ENCODE data around the gene COG5.

Gene COG5

DNA sequence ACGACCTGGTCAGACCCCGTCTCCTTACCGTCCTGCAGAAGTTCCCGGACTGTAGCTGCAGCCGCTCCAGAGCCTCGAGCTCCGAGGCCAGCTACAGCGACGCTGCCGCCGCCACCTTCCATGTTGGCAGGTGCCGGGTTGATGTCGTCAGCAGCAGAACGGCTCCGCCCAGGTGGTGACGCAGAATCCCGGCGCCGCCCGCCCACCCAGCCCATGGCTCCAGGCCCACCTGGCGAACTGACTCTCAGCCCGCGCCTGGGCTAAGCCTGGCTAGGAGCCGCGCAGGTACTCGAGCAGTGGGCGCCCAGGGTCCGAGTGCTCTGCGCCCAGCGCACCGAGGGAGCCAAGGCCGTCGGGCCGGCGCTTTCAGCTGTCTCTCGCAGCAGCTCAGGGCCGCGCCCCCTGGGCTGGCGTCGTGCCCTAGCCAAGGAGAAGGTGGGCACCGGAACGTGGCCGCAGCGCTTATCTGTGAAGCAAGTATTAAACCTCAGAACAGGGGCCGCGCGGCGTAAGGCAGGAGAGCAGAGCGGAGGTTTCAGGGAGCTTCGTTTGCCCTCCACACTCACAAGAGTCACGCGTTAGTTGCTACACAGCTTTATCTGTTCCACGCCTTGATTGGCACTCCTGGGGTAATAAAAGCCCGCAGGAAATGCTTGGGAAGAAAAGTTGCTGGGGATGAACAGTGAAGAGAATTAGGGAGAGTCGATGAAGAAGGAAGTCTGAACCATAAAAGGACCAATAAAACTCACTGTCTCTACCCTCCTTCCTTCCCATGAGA is at the start of gene COG5, which contains the start of gene DUS4L:
TSS of gene COG5 (minus strand) at position 146 of the 778 bp plus-strand sequence. CDS start at position 122, 24 bp downstream.
TSS of gene DUS4L (plus strand) at position 197 of the 778 bp plus-strand sequence. CDS start 3,100 bp downstream, outside the sequence.
- peak; percentile 62 to 79 for DNase-seq

- no peak for DNase-seq
Measured at GRCh38 chr7:107613439-107613838, 49.7 kb upstream of the COG5 start.

- no peak for DNase-seq
Measured at GRCh38 chr7:107610323-107610722, 46.6 kb upstream of the COG5 start.

DNA sequence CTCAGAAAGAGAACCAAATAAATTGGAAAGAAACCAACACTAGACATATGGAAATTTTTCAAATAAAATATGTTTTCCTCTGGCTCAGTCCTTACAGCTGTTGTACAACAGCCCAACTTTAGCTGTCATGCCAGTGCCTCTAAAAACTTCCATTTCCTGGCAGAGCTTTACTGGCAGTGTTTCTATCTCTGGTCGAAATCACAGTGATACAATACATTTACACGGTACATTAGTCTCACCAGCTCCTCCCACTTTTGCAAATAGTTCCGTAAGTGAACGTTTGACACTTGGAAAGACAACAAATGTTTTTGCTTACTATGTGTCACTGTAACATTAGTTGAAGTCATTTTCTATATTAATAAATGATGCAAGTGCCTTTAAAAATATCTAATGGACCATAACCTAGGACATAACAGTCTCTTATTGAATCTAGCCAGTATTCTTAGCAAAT is 46.1 kb upstream of the COG5 start:
- no peak for DNase-seq

DNA sequence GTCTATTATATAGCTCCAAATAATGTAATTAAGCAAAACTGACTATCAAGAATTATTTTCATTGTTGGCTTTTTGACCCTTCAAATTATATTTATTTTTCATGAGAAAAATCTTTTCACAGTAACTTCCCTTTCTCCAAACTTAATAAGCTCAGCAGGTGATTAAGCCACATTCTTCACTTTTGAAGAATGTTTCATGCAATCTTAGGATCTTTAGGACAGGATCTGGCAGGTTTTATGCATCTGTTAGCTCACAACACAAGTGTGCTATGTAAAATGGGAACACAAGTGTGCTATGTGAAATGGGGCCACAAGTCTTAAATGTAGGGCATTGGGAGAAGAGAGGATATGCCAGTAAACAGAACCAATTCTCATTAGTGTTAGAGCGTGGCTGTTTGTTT is 42.6 kb upstream of the COG5 start:
- no peak for DNase-seq

- no peak for DNase-seq
Measured at GRCh38 chr7:107605218-107605815, 41.6 kb upstream of the COG5 start.

DNA sequence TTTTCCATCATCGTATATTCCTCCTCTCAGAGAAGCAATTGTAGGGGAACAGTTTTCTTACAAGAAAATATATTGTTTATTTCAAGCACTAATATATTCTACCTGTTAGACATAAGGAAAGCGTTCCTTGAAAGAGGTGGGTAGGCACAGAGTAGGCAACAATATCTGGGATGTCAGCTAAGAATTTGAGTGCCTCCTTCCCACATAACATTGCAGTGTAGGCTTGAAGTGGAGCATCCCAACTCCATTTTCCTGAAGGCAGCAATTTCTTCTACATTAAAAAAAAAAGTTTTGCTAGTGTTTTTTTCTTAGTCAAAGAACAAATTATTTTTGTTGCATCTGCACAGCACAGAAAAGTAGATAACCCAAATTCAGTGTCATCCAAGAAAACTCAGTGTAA is 37.1 kb upstream of the COG5 start:
- DNase-seq = no peak

DNA sequence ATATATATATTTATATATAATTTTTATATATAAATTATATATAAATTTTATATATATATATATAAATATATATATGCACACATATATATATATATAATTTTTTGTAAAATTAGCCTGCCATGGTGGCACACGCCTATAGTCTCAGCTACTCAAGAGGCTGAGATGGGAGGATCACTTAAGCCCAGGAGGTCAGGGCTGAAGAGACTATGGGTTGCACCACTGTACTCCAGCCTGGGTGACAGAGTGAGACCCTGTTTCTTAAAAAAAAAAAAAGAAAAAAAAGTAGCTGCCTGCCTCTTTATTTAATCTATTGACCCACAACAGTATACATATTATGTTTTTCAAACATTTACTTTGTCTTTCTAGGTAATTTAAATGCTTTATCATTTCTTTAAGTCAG is 35.5 kb upstream of the COG5 start:
- DNase-seq = no peak

DNA sequence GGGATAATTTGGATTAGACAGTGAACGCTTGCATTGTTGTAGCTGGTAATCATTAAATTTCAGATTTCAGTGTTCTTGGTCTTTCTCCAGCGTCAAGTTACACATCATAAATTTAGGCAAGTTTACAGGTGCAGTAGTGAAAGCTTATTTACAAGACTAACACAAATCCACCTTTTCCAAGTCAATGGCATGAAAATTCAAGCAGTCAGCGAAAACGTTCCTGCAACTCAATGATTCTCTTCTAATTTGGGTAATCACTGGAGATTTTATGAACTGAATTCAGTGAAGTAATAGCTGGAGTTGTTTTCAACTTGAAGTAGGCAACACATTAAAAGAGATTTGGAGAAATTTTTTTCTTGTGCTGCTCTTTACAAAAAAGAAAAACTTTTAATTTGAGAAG is 34.2 kb upstream of the COG5 start:
- no peak for DNase-seq

GRCh38 chr7:107597582-107597916 is 33.8 kb upstream of the COG5 start:
- no peak for DNase-seq

GRCh38 chr7:107596881-107597581 is 33.3 kb upstream of the COG5 start:
- no peak for DNase-seq

DNA sequence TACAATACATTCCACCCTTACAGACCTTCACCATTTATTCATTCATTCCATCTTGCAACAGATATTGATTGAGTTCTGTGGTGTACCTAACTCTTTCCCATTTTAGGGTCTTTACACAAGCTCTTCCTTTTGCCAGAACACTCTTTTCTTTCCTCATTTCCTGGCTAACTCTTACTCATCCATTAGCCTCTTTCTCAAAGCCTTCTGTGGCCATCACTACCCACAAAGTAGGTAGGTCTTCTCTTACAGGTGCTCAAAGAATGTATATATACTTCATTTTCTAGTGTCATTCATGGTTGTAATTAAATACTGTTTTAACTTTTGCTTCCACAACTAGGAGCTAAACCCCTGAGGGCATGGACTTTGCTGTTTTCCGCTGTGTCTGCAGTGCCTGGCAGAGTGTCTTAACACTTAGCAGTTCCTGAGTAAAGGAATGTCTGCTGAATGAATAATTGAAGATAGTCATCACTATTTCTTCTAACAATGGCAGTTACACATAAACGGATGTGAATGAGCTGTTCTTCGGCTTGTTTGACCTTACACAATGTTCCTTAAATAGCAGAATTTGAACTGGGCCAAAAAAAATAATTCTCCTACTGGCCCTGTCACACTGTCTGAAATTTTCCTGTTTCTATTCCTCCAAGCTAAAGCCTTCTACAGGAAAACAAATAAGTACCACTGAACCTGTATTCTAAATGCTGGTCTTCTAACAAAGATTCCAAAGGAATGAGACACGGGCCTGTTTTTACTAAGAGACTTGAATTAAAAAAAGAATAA is 31.4 kb upstream of the COG5 start:
- no peak for DNase-seq

DNA sequence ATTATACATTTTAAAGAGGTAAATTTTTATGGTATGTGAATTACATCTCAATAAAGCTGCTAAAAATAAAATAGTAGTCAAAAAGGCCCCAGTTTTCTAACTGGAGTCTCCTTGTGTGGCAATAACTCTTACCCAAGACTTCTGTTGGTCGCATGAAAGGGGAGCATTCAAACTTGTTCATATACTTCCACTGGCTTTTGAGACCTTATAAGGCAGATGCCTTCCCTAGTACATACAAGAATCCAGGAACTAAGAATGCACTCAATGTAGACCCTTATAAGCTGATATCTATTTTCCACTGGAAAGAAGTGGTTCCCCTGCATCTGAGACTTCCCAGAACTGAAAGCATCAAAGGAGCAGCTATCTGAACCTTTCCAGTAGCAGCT is 29.3 kb upstream of the COG5 start:
- no peak for DNase-seq

DNA sequence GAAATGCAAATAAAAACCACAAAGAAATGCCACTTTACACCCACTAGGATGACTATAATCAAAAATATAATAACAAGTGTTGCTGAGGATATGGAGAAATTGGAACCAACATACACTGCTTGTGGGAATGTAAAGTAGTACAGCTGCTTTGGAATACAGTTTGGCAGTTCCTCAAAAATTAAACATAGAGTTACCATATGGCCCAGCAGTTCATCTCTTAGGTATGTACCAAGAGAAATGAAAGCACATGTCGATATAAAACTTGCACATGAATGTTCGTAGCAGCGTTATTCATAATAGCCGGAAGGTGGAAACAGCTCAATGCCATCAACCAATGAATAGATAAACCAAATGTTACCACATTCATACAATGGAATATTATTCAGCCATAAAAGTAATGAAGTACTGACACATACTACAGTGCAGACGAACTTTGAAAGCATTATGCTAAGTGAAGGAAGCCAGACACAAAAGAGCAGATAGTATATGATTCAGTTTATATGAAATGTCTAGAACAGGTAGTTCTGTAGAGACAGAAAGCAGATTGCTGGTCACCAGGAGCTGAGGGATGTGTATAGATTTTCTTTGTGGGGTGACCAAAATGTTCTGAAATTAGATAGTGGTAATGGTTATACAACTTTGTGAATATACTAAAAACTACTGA is 28.8 kb upstream of the COG5 start:
- no peak for DNase-seq

- DNase-seq = no peak
Measured at GRCh38 chr7:107591421-107591820, 27.7 kb upstream of the COG5 start.

- no peak for DNase-seq
Measured at GRCh38 chr7:107588529-107589130, 24.9 kb upstream of the COG5 start.

DNA sequence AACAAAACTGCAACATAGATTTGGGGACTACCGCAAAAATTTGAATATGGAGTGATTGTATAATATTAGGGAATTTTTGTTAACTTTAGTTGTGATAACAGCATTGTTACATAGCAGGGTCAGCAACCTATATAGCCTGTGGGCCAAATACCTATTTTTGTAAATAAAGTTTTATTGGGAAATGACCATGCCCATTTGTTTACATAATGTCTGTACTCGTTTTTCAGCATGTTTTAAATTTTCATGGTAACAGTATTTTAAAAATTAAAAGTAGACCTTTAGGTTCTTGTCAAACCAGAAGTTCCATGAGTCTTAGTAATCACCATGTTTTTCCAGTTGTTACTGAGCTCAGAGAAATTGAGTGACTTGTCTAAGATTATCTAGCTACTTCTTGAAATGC is 21.0 kb upstream of the COG5 start:
- DNase-seq = no peak

DNA sequence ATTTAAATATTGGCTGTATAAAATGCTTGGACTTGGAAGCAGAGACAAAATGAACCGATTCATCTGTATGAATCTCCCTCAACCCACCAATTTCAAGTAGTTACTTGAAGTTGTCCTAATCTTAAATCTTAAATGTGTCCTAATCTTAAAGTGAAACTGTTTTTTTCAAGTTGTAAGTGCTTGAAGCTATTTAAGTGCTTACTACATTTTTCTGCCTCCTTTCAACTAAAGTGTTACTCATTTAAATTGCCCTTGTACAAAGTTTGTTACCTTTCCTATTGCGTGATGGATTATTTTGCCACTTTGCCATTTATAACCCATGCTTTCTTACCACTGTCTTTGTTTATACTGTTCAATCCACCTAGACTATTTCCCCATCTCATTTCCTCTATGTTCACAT is 19.2 kb upstream of the COG5 start:
- no peak for DNase-seq

- DNase-seq = no peak
Measured at GRCh38 chr7:107581387-107582013, 17.8 kb upstream of the COG5 start.

DNA sequence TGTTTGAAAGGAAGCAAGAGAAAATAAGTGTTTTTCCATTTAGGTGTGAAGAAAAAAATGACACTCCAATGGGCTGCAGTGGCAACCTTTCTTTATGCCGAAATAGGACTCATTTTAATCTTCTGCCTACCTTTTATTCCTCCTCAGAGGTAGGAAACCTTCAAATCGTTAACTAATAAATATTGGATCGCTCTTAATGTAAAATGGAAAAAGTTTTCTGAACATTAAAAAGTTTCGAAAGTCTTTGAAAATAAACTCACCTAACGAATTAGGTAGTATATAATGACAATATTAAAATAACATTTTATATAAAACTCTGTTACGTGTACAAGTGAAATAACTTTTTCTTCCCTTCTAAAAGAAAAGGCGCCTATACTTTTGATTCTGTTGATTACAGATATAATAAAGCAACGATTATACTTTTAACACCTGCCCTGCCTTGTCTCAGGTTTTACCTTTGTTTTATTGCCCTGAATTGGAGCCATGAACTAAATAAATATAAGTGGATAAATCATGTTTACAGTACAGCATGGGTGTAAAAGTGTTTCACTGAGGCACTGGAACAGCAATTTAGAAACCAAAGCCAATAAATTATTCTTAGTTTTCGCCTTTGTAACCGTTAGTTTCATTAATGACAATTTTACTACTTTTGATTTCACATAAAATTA is 17.1 kb upstream of the COG5 start:
- DNase-seq = no peak

Measured in NCI-H1930 (cell line).